A204.1 (cell line): ENCODE results near the gene PTH2R.
"Not testable (repeated sequence)": the region's sequence is repeated elsewhere in the genome, so short reads cannot be mapped to it uniquely, and the experiment has no call there.

Experiments used
- FAIRE-seq: peaks from 2 replicates; lab custom pipeline; 2012; peaks lifted over from hg19 to GRCh38; lab: Jason Lieb, UNC

PTH2R gene

DNA sequence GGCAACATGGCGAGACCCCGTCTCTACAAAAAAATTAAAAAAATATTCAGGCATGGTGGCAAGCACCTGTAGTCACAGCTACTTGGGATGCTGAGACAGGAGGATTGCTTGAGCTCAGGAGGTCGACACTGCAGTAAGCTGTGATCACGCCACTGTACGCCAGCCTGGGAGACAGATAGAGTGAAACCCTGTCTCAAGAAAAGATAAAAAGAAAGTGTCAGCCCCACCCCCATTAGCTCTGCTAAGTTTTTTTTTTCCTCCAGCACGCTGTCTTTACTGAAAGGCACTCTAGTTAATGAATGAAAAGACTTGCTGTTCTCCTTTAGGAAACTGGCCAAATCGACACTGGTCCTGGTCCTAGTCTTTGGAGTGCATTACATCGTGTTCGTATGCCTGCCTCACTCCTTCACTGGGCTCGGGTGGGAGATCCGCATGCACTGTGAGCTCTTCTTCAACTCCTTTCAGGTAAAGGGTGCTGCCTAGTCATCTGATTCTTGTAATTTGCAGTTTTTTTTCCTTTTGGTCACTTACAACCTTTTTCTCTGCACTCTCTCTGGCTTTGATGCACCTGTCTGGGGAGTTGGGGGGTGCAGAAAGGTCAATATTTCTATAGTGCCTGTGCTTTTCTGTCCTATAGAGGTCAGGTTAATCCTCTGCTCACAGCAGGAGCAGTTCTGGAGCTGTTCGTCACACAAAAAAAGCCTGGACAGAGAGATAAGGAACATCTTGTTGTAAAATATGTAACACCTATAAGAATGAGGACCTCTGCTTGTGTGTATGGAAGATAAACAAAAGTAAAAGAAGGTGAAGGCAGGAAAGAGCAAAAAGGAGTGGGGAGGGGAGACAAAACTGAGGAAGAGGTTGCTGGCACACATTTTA, 82.3 kb downstream of the PTH2R start:
- no peak for FAIRE-seq

DNA sequence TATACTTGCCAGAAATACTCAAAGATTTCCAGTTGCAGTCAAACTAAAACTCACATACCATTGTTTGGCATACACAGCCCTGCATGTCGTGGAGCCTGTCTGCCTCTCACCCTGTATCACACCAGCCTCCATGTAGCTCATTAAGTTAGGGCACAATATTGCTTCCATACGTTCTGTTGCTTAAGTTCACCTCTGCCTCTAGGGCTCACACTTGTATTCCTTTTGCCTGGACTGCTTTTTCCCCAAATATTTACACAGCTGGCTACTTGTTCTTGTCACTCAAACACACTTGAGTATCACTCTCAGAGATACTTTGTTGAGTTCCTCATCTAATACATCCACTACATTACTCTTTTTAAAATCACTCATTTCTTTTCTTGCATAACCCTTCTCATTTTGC, 83.1 kb downstream of the PTH2R start:
- no peak for FAIRE-seq

DNA sequence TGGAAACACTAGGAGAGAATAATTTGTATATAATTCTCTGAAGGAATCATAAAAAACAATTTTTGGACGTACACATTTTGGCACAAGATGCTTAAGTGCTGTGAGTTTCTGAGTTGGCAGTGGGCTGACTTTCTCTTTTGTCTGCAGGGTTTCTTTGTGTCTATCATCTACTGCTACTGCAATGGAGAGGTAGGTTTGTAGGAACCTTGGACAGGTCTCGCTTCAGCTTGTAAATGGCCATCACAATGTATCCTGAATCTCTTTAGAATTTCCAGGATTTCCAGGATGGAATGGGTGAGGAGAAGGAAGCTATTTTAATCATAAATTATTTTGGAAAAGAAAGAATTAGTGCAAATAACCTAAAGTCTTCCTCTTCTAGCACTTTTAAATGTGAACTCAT, 83.9 kb downstream of the PTH2R start:
- no peak for FAIRE-seq

DNA sequence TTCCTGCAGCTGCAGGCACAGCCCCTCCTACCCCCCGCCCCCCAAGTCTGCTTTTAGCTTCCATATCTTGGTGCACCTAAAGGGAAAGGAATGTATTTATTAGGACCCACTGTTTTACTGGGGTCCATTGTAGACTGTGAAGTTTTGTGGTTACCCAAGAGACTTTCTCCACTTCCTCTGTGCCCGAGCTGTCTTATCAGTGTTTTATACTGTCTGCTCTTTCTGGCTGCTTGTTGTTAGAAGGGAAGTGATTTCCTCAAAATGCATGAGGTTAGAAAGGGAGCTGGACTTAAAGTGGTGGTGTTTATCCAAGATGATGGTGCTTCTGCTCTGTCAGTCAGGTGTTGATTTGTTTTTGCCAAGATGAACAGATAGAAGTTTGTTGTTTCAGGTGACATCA, 85.0 kb downstream of the PTH2R start:
- no peak for FAIRE-seq

DNA sequence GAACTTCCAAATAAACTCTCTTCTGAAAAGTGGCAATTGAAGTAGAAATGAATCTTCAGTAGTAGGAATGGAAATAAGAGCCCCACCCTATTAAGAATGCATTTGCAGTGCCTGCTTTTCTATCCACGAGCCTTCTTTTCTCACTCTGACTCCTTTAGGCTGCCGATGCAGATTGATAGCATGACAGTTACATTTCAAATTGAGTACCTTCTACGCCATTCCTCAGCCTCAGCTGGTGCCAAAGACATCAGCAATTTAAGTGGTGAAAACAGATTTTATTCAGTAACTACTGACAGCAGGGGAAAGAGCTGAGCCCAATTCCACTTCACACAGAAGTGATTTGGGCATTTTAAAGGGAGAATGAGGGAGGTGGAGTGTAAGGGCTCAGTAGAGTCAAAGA, 85.5 kb downstream of the PTH2R start:
- FAIRE-seq = no peak

DNA sequence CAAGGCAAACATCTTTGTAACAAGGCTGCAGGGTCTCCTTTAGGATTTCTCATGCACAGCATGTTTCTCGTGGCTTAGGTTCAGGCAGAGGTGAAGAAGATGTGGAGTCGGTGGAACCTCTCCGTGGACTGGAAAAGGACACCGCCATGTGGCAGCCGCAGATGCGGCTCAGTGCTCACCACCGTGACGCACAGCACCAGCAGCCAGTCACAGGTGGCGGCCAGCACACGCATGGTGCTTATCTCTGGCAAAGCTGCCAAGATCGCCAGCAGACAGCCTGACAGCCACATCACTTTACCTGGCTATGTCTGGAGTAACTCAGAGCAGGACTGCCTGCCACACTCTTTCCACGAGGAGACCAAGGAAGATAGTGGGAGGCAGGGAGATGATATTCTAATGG, 86.6 kb downstream of the PTH2R start:
- no peak for FAIRE-seq

DNA sequence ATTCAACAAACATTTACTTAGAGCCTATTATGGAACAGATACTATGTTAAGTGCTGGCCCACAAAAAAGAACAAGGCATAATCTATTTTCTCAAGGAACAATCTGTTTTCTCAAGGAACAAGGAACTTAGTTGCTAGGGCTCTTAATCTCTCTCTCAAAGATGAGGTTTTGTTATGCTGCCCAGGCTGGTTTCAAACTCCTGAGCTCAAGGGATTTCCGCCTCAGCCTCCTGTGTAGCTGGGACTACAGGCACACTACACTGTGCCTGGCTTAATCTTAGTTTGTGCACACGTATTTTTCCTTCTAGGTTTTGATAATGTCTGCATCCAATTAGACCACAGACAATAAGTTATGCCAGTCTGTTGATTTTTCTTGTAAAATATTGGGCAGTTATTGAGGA, 89.5 kb downstream of the PTH2R start:
- no peak for FAIRE-seq

DNA sequence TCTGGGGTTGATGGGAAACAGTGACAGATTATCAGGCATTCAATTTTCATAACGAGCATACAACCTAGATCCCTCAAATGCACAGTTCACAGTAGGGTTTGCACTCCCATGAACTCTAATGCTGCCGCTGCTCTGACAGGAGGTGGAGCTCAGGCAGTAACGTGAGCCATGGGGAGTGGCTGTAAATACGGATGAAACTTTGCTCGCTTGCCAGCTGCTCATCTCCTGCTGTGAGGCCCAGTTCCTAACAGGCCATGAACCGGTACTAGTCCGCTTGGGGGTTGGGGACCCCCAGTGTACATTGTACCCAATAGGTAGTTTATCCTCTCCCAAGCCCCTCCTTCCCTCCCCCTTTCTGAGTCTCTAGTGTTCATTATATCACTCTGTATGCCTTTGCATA, 94.6 kb downstream of the PTH2R start:
- no peak for FAIRE-seq

DNA sequence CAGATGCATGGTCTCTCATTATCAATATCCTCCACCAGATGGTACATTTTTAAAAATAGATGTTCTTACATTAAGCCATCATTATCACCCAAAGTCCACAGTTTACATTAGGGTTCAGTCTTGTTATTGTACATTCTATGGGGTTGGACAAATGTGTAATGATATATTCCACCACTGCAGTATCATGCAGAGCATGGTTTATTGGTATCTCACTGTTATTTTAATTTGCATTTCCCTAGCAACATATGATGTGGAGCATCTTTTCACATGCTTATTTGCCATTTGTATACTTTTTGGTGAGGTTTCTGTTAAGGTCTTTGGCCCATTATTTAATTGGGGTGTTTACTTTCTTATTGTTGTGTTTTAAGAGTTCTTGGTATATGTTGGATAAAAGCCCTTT, 95.7 kb downstream of the PTH2R start:
- FAIRE-seq = no peak

DNA sequence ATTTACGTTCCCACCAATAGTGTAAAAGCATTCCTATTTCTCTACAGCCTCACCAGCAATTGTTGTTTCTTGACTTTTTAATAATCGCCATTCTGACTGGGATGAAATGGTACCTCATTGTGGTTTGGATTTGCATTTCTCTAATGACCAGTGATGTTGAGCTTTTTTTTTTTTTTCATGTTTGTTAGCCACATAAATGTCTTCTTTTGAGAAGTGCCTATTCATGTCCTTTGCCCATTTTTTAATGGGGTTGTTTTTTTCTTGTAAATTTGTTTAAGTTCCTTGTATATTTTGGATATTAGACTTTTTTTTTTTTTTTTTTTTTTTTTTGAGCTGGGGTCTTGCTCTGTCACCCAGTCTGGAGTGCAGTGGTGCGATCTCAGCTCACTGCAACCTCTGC, 98.8 kb downstream of the PTH2R start:
- FAIRE-seq = not testable (repeated sequence)

DNA sequence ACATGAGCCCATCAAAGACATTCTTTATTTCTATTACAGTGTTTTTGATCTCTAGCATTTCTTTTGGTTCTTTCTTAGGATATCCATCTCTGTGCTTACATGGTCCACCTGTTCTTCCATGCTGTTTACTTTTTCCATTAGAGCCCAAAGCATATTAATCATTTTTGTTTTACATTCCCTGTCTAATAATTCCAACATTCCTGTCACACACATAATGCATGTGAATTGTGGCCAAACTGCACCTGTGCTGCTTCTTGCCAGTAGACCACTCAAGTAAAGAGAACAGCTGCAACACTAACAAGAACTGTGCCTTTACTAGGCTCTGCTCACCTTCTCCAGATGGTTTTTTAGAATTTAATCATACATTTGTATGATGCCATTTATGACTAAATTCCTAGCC, 103.0 kb downstream of the PTH2R start:
- FAIRE-seq = no peak

DNA sequence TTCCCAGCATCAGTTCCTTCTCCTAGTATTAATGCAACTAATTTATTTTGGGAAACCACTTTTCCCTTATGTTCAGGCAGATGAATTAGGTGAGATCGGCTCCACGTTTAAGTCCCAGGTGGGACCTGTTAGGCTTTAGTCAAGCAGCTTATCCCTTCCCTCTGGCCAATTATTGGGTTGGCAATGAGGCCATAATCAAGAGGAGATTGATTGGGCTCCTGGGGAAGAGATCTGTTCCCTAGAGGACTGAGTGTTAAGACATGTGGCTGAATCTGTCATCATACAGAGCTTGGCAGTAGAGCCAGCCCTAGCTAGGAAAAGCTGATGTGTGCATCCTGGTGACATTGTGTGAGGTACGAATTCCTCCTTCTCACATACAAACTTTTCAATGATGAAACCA, 104.4 kb downstream of the PTH2R start:
- FAIRE-seq = no peak

DNA sequence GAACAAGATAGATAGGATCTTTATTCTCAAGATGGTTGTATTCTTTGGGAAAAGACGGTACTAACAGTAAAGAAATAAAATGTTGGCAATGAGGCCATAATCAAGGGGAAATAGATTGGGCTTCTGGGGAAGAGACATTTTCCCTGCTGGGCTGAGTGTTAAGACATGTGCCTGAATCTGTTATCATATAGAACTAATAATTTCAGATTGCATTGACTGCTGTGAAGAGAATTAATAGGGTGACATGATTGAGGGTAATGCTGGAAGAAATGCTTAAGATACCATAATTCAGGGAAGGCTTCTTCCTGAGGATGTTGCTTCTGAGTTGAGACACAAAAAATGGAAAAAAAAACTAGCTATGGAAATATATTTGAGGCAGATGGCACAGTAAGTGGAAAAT, 105.0 kb downstream of the PTH2R start:
- FAIRE-seq = no peak

DNA sequence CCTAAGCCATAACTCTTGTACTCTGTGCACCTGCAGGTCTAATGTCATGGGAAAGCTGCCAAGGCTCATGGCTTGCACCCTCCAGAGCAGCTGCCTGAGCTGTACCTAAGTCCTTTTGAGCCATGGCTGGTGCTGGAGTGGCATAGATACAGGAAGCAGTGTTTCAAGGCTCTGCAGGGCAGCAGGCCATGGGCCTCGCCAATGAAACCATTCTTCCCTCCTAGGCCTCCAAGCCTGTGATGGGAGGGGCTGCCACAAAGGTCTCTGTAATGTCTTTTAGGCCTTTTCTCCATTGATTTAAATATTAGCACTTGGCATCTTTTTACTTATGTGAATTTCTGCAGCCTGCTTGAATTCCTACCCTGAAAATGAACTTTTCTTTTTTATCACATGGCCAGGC, 108.5 kb downstream of the PTH2R start:
- FAIRE-seq = no peak

DNA sequence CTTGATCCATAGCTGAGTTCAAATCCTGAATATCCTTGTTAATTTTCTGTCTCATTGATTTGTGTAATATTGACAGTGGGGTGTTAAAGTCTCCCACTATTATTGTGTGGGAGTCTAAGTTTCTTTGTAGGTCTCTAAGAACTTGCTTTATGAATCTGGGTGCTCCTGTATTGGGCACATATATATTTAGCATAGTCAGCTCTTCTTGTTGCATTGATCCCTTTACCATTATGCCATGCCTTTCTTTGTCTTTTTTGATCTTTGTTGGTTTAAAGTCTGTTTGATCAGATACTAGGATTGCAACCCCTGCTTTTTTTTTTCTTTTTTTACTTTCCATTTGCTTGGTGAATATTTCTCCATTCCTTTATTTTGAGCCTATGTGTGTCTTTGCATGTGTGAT, 116.5 kb downstream of the PTH2R start:
- FAIRE-seq = not testable (repeated sequence)

DNA sequence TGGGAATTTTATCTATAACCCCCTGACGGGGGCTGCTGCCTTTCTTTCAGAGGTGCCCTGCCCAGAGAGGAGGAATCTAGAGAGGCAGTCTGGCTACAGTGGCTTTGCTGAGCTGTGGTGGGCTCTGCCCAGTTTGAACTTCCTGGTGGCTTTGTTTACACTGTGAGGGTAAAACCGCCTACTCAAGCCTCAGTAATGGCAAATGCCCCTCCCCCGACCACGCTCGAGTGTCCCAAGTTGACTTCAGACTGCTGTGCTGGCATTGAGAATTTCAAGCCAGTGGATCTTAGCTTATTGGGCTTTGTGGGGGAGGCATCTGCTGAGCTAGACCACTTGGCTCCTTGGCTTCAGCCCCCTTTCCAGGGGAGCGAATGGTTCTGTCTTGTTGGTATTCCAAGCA, 118.6 kb downstream of the PTH2R start:
- FAIRE-seq = not testable (repeated sequence)

DNA sequence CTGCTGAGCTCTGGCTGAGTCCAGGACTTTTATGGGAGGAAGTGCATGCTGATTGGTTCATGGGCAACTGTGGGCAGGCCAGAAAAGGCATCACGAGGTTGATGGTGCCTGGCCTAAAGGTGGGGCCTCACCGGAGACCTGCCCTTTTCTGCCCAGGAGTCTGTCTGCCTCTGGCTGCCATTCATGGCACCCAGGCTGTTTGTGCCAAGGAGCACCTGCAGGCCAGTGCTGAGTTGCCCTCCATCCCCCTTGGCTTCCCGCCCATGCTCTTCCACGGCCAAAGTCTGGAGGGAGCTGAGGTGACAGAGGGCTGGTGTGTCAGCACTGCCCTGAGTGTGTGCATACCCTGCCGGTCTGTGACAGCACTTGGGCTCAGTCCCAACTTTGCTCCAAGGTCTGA, 123.2 kb downstream of the PTH2R start:
- no peak for FAIRE-seq

DNA sequence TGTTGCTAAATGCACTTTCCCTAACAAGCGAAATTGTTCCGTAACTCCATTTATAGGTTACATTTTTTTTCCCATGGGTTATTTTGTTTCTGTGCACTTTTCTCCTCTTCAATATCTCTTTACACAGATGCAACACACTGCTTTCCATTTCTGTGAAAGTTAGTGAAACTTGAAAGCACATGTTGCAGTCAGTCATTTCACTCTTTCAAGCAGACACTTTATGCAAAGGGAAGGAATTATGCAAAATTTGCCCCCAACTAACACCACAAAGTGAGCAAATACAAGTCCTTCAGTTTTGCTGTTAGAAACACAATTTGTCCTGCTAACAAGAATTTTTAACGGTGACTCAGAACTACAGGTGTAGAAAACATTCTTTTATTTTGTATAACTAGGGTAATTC, 124.8 kb downstream of the PTH2R start:
- FAIRE-seq = no peak

DNA sequence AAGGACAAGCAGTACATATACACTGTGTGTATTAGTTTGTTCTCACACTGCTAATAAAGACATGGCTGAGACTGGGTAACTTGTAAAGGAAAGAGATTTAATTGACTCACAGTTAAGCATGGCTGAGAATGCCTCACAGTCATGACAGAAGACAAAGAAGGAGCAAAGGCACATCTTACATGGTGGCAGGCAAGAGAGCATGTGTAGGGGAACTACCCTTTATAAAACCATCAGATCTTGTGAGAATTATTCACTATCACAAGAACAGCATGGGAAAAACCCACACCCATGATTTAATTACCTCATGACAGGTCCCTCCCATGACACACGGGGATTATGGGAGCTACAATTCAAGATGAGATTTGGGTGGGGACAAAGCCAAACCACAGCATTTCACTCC, 129.0 kb downstream of the PTH2R start:
- not testable (repeated sequence) for FAIRE-seq

DNA sequence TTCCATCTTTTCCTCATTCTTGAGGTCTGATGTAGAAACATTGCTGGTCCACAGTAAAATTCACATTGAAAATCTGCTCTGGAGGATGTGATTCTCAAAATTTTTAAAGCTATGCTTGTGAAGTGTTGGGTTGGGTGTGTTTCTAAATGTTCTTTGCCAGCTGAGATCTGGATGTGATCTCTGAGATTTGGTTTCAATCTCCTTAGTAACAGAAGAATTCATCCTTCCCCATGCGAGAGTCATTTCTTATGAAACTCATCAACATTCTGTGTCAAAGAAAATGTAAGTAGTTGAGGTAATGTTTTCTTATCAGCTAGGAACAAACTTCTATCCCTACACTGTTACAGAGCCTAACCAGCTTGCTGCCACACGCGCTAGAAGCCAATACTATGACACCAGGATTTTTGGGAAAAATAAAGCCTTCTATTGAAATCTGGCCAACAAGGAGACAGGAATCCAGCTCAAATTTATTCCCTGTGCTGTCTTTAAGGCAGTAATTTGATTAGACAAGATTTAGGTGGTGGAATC, 134.9 kb downstream of the PTH2R start:
- FAIRE-seq = no peak

DNA sequence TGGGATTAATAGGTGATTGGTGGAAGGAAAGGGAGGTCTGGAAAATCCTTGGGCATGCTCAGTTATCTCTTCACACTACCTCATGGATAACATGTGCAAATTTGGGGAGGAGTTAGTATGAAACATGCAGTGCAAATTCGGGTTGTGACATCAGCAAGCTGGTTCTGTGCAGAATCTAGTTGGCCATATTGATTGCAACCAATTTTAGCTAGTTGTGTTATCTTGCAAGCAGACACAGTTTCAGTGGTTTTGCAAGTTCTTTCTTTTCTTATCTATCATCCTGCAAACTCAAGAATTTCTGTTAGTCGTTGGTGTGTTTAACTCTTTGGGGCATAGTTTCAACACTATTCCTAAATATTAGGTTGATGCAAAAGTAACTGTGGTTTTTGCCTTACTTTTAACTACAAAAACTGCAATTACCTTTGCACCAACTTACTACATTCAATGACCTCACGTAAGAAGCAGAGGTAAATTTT, 135.4 kb downstream of the PTH2R start:
- no peak for FAIRE-seq

DNA sequence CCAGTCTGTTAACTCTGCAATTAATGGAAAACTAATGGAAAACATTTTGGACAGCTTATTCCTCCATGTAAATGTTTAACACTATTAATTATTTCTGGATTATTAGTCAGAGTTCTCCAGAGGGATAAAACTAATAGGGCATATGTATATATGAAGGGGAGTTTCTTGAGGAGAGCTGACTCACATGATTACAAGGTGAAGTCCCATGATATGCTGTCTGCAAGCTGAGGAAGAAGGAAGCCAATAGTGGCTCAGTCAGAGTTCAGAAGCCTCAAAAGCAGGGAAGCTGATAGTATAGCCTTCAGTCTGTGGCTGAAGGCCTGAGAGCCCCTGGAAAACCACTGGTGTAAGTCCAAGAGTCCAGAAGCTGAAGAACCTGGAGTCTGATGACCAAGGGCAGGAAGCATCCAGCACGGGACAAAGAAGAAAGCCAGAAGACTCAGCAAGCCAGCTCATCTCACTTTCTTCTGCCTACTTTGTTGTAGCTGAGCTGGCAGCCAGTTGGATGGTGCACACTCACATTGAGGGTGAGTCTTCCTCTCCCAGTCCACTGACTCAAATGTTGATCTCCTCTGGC, 136.0 kb downstream of the PTH2R start:
- no peak for FAIRE-seq
